Activated CD4-positive, alpha-beta T cell treated with anti-CD3 and anti-CD28 coated beads, Interleukin-10, Interleukin-2, amounts not matched to agents 100 ng/mL and 50 ng/mL, durations not matched to agents 16 hours and 8 hours (primary cell): ENCODE measurements around the gene CHORDC1.
"Not testable (repeated sequence)": the region's sequence is repeated elsewhere in the genome, so short reads cannot be mapped to it uniquely, and the experiment has no call there.

Experiments
- DNase-seq: peaks from one replicate; pipeline ENCODE4 v3.0.0-alpha.2; 2020

The CHORDC1 gene

GRCh38 chr11:90222459-90223247 lies at the start of gene CHORDC1:
TSS of gene CHORDC1 (minus strand) at chr11:90223049. CDS start at chr11:90222954, 95 bp downstream.
- DNase-seq, result peak; percentile 96

DNA sequence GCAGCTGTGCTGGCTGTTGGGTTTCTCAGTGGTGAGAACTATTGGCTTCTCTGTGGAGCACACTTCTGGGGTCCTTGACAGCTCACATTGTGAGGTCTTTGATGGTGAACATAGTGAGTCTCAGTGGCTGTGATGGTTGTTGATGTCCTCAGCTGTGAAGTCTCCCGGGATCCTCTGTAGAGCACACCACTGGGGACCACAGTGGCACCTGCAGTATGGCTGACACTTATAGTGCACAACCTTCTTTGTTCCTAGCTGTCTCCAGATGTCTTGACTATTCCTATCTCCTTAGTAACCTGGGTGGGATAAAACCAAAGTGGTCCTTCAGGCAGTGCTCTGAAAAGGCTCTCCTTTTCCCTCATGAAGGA lies 34.3 kb upstream of the CHORDC1 start:
- DNase-seq, result no peak

- no peak for DNase-seq
Measured at GRCh38 chr11:90256404-90257157, 33.7 kb upstream of the CHORDC1 start.

DNA sequence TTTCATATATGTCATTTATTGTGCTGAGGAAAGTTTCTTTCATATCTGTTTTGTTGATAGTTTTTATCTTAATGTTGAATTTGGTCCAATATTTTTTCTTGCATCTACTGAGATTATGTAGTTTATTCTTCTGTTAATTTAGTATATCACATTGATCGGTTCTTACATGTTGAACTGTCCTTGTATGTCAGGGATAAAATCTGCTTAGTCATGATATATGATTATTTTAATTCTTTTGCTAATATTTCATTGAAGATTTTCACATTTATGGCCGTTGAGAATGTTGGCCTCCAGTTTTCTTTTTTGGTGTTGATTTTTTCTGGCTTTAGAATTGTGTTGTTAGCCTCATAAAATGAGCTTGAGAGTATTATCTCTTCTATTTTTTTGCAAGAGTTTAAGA lies 31.2 kb upstream of the CHORDC1 start:
- DNase-seq, result no peak

DNA sequence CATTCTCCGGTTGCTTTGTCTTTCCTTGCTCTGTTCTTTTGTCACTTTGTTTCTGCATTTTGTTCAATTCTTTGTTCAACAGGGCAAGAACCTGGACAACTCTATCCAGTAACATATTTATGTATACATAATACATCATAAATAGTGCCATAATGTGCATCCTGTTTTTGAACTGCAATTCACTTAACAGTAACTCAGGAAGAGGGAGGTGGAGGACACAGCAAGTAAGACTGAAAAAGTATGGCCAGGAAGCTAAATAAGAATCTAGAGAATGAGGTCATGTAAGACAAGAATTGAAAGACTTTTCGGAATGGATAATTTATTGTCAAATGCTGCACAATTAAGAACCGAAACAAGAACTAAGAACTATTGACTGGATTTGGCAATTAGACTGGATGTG lies 29.2 kb upstream of the CHORDC1 start:
- no peak for DNase-seq

GRCh38 chr11:90251599-90251998 lies 28.8 kb upstream of the CHORDC1 start:
- DNase-seq, result no peak

DNA sequence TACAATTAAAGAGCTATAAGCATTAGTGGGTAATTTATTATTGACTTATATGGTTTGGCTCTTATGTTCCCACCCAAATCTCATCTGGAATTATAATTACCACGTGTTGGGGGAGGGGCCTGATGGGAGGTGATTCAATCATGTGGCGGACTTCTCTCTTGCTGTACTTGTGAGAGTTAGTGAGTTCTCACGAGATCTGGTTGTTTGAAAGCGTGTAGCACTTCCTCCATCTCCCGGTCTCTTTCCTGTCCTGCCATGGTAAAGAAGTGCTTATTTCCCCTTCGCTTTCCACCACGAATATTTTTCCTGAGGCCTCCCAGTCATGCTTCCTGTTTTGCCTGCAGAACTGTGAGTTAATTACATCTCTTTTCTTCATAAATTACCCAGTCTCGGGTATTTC lies 28.1 kb upstream of the CHORDC1 start:
- peak; percentile 32 for DNase-seq

- no peak for DNase-seq
Measured at GRCh38 chr11:90246468-90246867, 23.6 kb upstream of the CHORDC1 start.

GRCh38 chr11:90243534-90243933 lies 20.7 kb upstream of the CHORDC1 start:
- DNase-seq, result no peak

- DNase-seq, result no peak
Measured at GRCh38 chr11:90242894-90243416, 20.1 kb upstream of the CHORDC1 start.

GRCh38 chr11:90241414-90241813 lies 18.6 kb upstream of the CHORDC1 start:
- DNase-seq, result no peak

DNA sequence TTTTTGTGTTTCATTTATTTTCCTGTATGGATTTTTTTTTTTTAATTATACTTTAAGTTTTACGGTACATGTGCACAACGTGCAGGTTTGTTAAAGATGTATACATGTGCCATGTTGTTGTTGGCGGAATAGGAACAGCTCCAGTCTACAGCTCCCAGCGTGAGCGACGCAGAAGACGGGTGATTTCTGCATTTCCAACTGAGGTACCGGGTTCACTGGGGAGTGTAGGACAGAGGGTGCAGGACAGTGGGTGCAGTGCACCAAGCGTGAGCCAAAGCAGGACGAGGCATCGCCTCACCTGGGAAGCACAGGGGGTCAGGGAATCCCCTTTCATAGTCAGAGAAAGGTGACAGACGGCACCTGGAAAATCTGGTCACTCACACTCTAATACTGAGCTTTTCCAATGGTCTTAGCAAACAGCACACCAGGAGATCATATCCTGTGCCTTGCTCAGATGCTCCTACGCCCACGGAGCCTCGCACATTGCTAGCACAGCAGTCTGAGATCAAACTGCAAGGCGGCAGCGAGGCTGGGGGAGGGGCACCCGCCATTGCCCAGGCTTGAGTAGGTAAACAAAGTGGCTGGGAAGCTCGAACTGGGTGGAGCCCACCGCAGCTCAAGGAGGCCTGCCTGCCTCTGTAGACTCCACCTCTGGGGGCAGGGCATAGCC lies 17.3 kb upstream of the CHORDC1 start:
- not testable (repeated sequence) for DNase-seq

DNA sequence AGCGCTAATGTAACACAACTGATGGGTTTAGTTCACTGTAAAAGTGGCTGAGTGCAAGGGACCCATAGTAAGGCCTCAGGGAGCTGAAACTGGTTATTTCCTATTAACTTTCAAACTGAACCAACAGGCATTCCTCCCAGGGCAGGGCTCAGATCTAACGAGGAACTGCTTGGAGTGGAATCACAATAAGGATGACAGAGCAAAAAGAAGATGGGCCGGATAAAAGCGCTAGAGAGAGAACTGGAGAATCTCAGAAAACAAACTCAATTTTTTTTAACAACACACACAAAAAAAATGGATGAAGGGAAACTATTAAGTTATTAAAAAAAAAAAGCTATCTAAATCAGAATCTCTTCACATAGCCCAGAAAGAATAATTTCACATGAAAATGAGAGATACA lies 14.2 kb upstream of the CHORDC1 start:
- no peak for DNase-seq

DNA sequence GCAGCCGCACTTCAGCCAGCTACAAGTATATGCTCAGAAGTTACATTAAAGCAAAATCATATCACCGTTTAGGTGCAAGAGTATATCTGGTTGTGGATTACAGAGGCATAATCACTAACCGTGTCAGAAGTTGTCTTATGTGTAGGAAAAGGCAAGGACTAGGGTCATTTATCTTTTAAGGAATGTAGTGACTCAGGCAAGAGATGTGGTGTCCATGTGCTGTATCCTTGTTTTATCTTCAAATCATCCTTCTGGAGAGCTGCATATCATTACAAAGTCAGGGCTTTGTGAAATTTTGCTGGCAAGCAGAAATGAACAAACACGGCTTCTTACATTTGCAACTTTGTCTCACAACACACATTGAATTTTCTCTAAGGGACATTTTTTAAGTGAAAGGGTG lies 12.7 kb upstream of the CHORDC1 start:
- no peak for DNase-seq

DNA sequence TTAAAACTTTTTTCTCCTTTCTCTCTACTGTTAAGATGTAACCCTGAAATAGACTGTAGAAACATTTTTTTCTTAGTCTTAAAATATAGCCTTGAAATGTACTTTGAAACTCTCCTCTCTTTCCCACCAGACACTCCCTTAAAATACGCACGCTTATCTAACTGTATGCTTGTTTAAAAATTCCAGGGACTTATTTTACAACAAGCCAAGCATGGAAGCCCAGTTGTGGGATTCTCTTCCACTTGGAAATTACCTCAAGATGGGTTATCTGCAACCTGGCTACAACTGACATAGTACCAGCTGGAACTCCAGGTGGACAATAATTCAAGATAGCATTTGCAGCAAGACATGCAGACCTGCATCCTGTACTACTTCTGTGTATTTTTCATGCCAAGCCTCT lies 12.1 kb upstream of the CHORDC1 start:
- DNase-seq, result no peak

DNA sequence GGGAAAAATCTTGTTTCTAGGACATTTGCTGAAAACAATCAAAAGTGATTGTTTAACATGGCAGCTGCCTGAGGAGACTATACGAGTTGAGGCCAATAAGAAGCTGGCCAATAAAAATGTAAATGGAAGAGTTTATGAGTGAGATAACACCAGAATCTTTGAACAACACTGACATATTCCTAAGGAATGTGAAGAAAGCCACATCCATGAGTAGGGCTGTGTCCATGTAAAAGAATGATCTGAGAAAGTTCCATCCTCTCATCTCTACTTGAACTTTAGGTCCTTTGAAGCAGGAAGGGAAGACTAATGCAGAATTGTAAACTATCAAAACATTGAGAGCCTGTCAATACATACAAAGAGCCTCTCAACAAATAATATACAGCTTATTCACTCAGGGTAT lies 6.9 kb upstream of the CHORDC1 start:
- no peak for DNase-seq

- DNase-seq, result no peak
Measured at GRCh38 chr11:90228056-90228455, 5.2 kb upstream of the CHORDC1 start.

DNA sequence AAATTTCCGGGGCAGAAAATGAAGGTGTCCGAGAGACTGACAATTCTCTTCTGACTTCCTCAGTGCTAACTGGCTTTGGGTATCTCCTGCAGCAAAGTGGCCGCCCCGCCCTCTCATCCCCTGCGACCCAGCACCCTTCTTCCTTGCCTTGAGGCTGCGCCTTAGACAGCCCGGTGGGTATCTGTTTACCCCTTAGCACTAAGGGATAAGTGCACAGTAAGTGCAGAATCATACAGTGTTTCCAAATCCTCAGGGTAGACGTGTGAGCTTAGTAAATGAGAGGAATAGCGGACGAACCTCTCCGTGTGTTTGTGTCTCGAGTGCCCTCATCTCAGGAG lies 368 bp upstream of the CHORDC1 start:
- DNase-seq, result no peak

GRCh38 chr11:90221803-90222458 lies 918 bp downstream of the CHORDC1 start:
- peak; percentile 9 for DNase-seq

DNA sequence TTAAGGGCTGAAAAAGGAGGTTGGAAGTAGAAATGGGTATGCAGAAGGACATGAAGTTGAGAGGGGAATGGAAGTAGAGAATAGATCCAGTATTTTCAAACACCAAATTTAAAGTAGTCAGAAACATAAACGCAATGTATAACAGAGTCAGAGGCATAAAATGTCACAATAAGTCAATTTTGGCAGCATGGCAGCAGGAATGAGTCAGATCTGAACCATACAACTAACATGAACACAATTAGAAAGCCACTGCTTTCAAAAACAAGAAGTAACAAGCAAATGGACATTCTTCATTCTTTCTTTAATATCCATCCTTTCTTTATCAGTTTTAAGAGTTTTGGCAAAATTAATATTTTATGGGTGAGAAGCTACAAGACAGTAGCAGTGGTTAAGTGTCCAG lies 2.5 kb downstream of the CHORDC1 start:
- DNase-seq, result peak; percentile 41

DNA sequence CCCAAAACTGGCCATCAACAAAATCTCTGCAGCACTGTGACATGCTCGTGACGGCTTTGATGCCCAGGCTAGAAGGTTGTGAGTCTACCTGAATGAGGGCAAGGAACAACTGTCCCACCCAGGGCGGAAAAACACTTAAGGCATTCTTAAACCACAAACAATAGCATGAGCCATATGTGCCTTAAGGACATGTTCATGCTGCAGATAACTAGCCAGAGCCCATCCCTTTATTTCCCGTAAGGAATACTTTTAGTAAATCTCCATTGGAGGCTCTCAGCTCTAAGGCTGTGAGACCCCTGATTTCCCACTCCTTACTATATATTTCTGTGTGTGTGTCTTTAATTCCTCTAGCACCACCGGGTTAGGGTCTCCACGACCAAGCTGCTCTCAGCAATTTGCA lies 3.4 kb downstream of the CHORDC1 start:
- DNase-seq, result no peak

DNA sequence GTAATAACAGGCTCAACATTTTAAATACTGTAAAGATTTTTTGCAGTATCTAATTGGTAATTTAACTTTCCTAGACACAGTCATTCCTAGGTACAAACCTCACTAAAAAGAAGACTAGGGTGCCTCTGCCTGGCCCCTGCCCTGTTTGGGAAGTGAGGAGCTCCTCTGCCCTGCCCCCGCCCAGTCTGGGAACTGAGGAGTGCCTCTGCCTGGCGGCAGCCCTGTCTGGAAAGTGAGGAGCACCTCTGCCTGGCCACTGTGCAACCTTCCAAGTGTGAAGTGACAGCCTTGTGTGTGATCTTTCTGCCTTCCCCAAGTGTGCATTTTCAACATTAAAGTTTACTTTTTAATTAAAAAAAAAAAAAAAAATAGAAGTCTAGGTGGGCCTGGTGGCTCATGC lies 4.2 kb downstream of the CHORDC1 start:
- DNase-seq, result peak; percentile 14

GRCh38 chr11:90216611-90217010 lies 6.2 kb downstream of the CHORDC1 start:
- DNase-seq, result no peak
